PC-3 (cell line): ENCODE measurements around the gene ARHGAP31. TPM values are rescaled to one million over a fixed set of nuclear protein-coding genes. Genes with fewer than 3 reads are reported as not detected.

Experiments
- ATAC-seq: fragments of 200-7000 bp; cut with Tn5 transposase; 2 replicates; pipeline ENCODE4 v1.9.1; 2020; ENCODE audit warnings: mild to moderate bottlenecking, moderate library complexity
- BruUV-seq: library from RNA; stranded (reverse); fragments of 400-500 nt; replicated peaks from 2 replicates; lab custom pipeline; 2021; lab: Mats Ljungman, UMichigan
- CTCF ChIA-PET: fragments of 300-600 bp; sonication (Branson Sonifier 250); formaldehyde crosslinking; loops from one replicate; lab custom pipeline; 2022; ENCODE audit warnings: antibody characterized with exemption; lab: Charles Lee
- POLR2A ChIA-PET: fragments of 300-600 bp; sonication (Branson Sonifier 250); formaldehyde crosslinking; loops from one replicate; lab custom pipeline; 2022; ENCODE audit warnings: antibody characterized with exemption; ENCODE audit not compliant: unreplicated experiment; lab: Charles Lee
- DNase-seq: peaks from one replicate; pipeline ENCODE4 v3.0.0-alpha.2; 2015
- H2AFZ ChIP-seq: fragments of 300-600 bp; sonication (generic); 2 replicates; pipeline ENCODE4 v1.6.0; 2016; ENCODE audit warnings: antibody characterized with exemption, low read length
- H3F3A ChIP-seq: fragments of 300-600 bp; sonication (generic); one replicate; pipeline ENCODE4 v1.6.0; 2017; ENCODE audit warnings: antibody characterized with exemption, low read length, control low read depth, mild to moderate bottlenecking; ENCODE audit not compliant: unreplicated experiment
- H3K27ac ChIP-seq: fragments of 300-600 bp; sonication (generic); 2 replicates; pipeline ENCODE4 v1.5.1; 2016; ENCODE audit warnings: mild to moderate bottlenecking, low read length
- H3K27me3 ChIP-seq: fragments of 300-600 bp; sonication (generic); 2 replicates; pipeline ENCODE4 v1.6.1; 2016; ENCODE audit warnings: low read length, mixed read lengths
- H3K36me3 ChIP-seq: fragments of 300-600 bp; sonication (generic); 2 replicates; pipeline ENCODE4 v1.6.1; 2016; ENCODE audit warnings: low read depth, mixed run types, low read length, mixed read lengths
- H3K4me1 ChIP-seq: fragments of 300-600 bp; sonication (generic); 2 replicates; pipeline ENCODE4 v1.5.1; 2016; ENCODE audit warnings: low read length; ENCODE audit not compliant: insufficient read depth
- H3K4me2 ChIP-seq: fragments of 300-600 bp; sonication (generic); 2 replicates; pipeline ENCODE4 v1.6.0; 2016; ENCODE audit warnings: low read length
- H3K4me3 ChIP-seq: fragments of 300-600 bp; sonication (generic); 2 replicates; pipeline ENCODE4 v1.5.1; 2016; ENCODE audit warnings: mild to moderate bottlenecking, low read length, mixed read lengths
- H3K79me2 ChIP-seq: fragments of 300-600 bp; sonication (generic); 2 replicates; pipeline ENCODE4 v1.6.1; 2017; ENCODE audit warnings: low read length, mixed read lengths
- H3K9ac ChIP-seq: fragments of 300-600 bp; sonication (generic); 2 replicates; pipeline ENCODE4 v1.6.0; 2016; ENCODE audit warnings: mild to moderate bottlenecking, low read length
- H3K9me2 ChIP-seq: fragments of 300-600 bp; sonication (generic); replicated peaks from 2 replicates; pipeline ENCODE4 v1.6.1; 2016; ENCODE audit warnings: mixed run types, low read length, mixed read lengths
- H3K9me3 ChIP-seq: fragments of 300-600 bp; sonication (generic); 2 replicates; pipeline ENCODE4 v1.6.1; 2016; ENCODE audit warnings: low read length, mixed read lengths
- H4K20me1 ChIP-seq: fragments of 300-600 bp; sonication (generic); 2 replicates; pipeline ENCODE4 v1.6.1; 2016; ENCODE audit warnings: low read length, mixed read lengths
- CTCF ChIP-seq: fragments of 300-600 bp; sonication (generic); conservative IDR thresholded peaks from 2 replicates; pipeline ENCODE4 v1.5.1; 2017; ENCODE audit warnings: antibody characterized with exemption, low read depth, mild to moderate bottlenecking, low read length
- EZH2 ChIP-seq: fragments of 300-600 bp; sonication (generic); IDR thresholded peaks from one replicate; pipeline ENCODE4 v1.6.1; 2017; ENCODE audit warnings: antibody characterized with exemption, mild to moderate bottlenecking, low read length; ENCODE audit not compliant: unreplicated experiment
- EZH2phosphoT487 ChIP-seq: fragments of 300-600 bp; sonication (generic); IDR thresholded peaks from 2 replicates; pipeline ENCODE4 v1.6.1; 2018; ENCODE audit warnings: mild to moderate bottlenecking, antibody characterized with exemption, low read length, borderline replicate concordance
- intact Hi-C: fragments of 100-400 bp; cut with micrococcal nuclease; formaldehyde crosslinking; loops from 2 replicates; pipeline ENCODE4 v1.9.0; 2023
- total RNA-seq: library from RNA; depleted of rRNA; stranded (reverse); fragments of >200 nt; gene quantifications from 2 replicates; pipeline ENCODE4 v1.2.3, GENCODE V29; 2014

The ARHGAP31 gene
- total RNA-seq, 1 experiment from 2014 or later: 7.8 TPM

- intact Hi-C loops: no loop called here
- H3K27ac ChIP-seq: no peak overlapping the region
- no peaks in the 10 kb centered on the region for H3K4me1 ChIP-seq
- no peaks in the 10 kb centered on the region for H3K27me3 ChIP-seq
- POLR2A ChIA-PET: no interaction called here
- H3K4me2 ChIP-seq: no peak overlapping the region
- CTCF ChIA-PET: no interaction called here
- no peaks in the 10 kb centered on the region for H3K36me3 ChIP-seq
- H3K9me2 ChIP-seq: no peaks in the 10 kb centered on the region
- H3K4me3 ChIP-seq: no peak overlapping the region
- DNase-seq (no peak), ATAC-seq (no peak)
- no peaks in the 10 kb centered on the region for H3K79me2 ChIP-seq
- no peak for TF ChIP-seq CTCF
- no peak for TF ChIP-seq EZH2phosphoT487
- TF ChIP-seq EZH2: no peak
- H2AFZ ChIP-seq: no peak overlapping the region
- no peak overlapping the region for H3K9ac ChIP-seq
- H3F3A ChIP-seq: no peaks in the 10 kb centered on the region
- H4K20me1 ChIP-seq: no peaks in the 10 kb centered on the region
- no peaks in the 10 kb centered on the region for H3K9me3 ChIP-seq
- BruUV-seq: no TSS peak
Observed at GRCh38 chr3:119413603-119414280, 119.6 kb downstream of the ARHGAP31 start.

GRCh38 chr3:119416873-119417272, 122.7 kb downstream of the ARHGAP31 start:
- Histone ChIP-seq H3K4me1 (no peaks in the 10 kb centered on the region), H2AFZ (no peak overlapping the region), H4K20me1 (no peaks in the 10 kb centered on the region), H3K27me3 (no peaks in the 10 kb centered on the region), H3K79me2 (no peaks in the 10 kb centered on the region), H3F3A (no peaks in the 10 kb centered on the region), H3K4me3 (no peak overlapping the region), H3K4me2 (no peak overlapping the region), H3K27ac (no peak overlapping the region), H3K36me3 (no peaks in the 10 kb centered on the region), H3K9me3 (no peaks in the 10 kb centered on the region), H3K9ac (no peak overlapping the region), H3K9me2 (no peaks in the 10 kb centered on the region)
- no TSS peak for BruUV-seq
- DNase-seq (no peak), ATAC-seq (no peak)
- intact Hi-C loops: no loop called here
- CTCF ChIA-PET: no interaction called here
- POLR2A ChIA-PET: no interaction called here
- TF ChIP-seq EZH2 (no peak), CTCF (no peak), EZH2phosphoT487 (no peak)

- ChIA-PET POLR2A (no interaction called here), CTCF (no interaction called here)
- Histone ChIP-seq H3K27me3 (no peaks in the 10 kb centered on the region), H3K4me3 (no peak overlapping the region), H3K79me2 (no peaks in the 10 kb centered on the region), H3K4me1 (no peaks in the 10 kb centered on the region), H4K20me1 (no peaks in the 10 kb centered on the region), H3K9me3 (no peaks in the 10 kb centered on the region), H3K27ac (no peak overlapping the region), H3K9me2 (no peaks in the 10 kb centered on the region), H3K36me3 (no peaks in the 10 kb centered on the region), H3K4me2 (no peak overlapping the region), H3F3A (no peaks in the 10 kb centered on the region), H3K9ac (no peak overlapping the region), H2AFZ (no peak overlapping the region)
- no peak for ATAC-seq
- no TSS peak for BruUV-seq
- intact Hi-C loops: no loop called here
- DNase-seq: no peak
- no peak for TF ChIP-seq EZH2phosphoT487
- no peak for TF ChIP-seq CTCF
- no peak for TF ChIP-seq EZH2
Observed at GRCh38 chr3:119417771-119418512, 123.8 kb downstream of the ARHGAP31 start.
